Suprapubic skin (tissue), 3 donors: ENCODE measurements around the gene MRM3.
"Not testable (repeated sequence)": the region's sequence is repeated elsewhere in the genome, so short reads cannot be mapped to it uniquely, and the experiment has no call there.

ENCODE experiments used
- EP300 ChIP-seq: sonication (generic); formaldehyde crosslinking; IDR thresholded peaks from one replicate; pipeline ENCODE4 v1.6.1; 2017; ENCODE audit warnings: antibody characterized with exemption
- POLR2A ChIP-seq, 2 donors: fragments of 450-650 bp; IDR thresholded peaks; one replicate each; pipeline ENCODE4 v1.6.1; 2017; ENCODE audit warnings: antibody characterized with exemption in 2 of 2, mild to moderate bottlenecking in 2 of 2, moderate library complexity in 2 of 2
- TF ChIP-seq, protein P1 (sequence below), 2 donors: fragments of 200-600 bp in 1 of 2; fragments of 450-650 bp in 1 of 2; sonication (generic) in 1 of 2; IDR thresholded peaks; one replicate each; pipeline ENCODE4 v1.5.1; 2016 to 2019; ENCODE audit warnings: antibody characterized with exemption in 2 of 2, mild to moderate bottlenecking in 1 of 2, moderate library complexity in 1 of 2

DNA sequence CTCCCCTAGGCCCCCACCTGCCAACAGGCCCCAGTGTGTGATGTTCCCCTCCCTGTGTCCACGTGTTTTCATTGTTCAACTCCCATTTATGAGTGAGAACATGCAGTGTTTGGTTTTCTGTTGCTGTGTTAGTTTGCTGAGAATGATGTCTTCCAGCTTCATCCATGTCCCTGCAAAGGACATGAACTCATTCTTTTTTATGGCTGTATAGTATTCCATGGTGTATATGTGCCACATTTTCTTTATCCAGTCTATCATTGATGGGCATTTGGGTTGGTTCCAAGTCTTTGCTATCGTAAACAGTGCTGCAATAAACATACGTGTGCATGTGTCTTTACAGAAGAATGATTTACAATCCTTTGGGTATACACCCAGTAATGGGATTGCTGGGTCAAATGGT, 47.5 kb downstream of the MRM3 start:
- TF ChIP-seq, protein P1, sequence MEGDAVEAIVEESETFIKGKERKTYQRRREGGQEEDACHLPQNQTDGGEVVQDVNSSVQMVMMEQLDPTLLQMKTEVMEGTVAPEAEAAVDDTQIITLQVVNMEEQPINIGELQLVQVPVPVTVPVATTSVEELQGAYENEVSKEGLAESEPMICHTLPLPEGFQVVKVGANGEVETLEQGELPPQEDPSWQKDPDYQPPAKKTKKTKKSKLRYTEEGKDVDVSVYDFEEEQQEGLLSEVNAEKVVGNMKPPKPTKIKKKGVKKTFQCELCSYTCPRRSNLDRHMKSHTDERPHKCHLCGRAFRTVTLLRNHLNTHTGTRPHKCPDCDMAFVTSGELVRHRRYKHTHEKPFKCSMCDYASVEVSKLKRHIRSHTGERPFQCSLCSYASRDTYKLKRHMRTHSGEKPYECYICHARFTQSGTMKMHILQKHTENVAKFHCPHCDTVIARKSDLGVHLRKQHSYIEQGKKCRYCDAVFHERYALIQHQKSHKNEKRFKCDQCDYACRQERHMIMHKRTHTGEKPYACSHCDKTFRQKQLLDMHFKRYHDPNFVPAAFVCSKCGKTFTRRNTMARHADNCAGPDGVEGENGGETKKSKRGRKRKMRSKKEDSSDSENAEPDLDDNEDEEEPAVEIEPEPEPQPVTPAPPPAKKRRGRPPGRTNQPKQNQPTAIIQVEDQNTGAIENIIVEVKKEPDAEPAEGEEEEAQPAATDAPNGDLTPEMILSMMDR (IDR thresholded peaks at IDR 0.05) = not testable (repeated sequence)
- not testable (repeated sequence) for TF ChIP-seq POLR2A (IDR thresholded peaks at IDR 0.05); EP300
